C4-2B (cell line): ENCODE data around the gene ZNF219.

Experiments used
- H3K27ac ChIP-seq: fragments of 450-650 bp; 2 replicates; pipeline ENCODE4 v1.5.1; 2017
- CTCF ChIP-seq: fragments of 450-650 bp; conservative IDR thresholded peaks from 2 replicates; pipeline ENCODE4 v1.5.1; 2017; ENCODE audit warnings: mild to moderate bottlenecking
- ZFX ChIP-seq: fragments of 450-650 bp; IDR thresholded peaks from 2 replicates; pipeline ENCODE4 v1.6.1; 2017

The ZNF219 gene

GRCh38 chr14:21101802-21102413, 3.5 kb upstream of the ZNF219 start:
- H3K27ac ChIP-seq: no peak overlapping the region; the same call in 1 of the 2 replicates
- TF ChIP-seq ZFX (no peak), CTCF (no peak)

GRCh38 chr14:21100931-21101330, 2.5 kb upstream of the ZNF219 start, which contains the start of gene TMEM253:
Gene TMEM253, plus strand, starts transcription at chr14:21101066. Its CDS starts 278 bp downstream, at chr14:21101344.
- TF ChIP-seq CTCF: no peak
- no peak for TF ChIP-seq ZFX
- no peak within 1 kb of the TSS; the same call in 1 of the 2 replicates for H3K27ac ChIP-seq

GRCh38 chr14:21099596-21099985, 1.1 kb upstream of the ZNF219 start:
- TF ChIP-seq CTCF (no peak), ZFX (no peak)
- peak overlapping the region; percentile 72 for H3K27ac ChIP-seq

- TF ChIP-seq ZFX (no peak), CTCF (no peak)
- H3K27ac ChIP-seq: peak overlapping the region; percentile 72
Measured at GRCh38 chr14:21098892-21099595, 589 bp upstream of the ZNF219 start.

- no peak overlapping the region for H3K27ac ChIP-seq
- no peak for TF ChIP-seq ZFX
- no peak for TF ChIP-seq CTCF
Measured at GRCh38 chr14:21097636-21098075, 799 bp downstream of the ZNF219 start.

- no peak overlapping the region for H3K27ac ChIP-seq
- TF ChIP-seq ZFX (no peak), CTCF (no peak)
Measured at GRCh38 chr14:21096978-21097635, 1.3 kb downstream of the ZNF219 start.

GRCh38 chr14:21096438-21096837, 2.0 kb downstream of the ZNF219 start:
- TF ChIP-seq CTCF (no peak), ZFX (no peak)
- no peak overlapping the region for H3K27ac ChIP-seq
